Ovary (tissue), 9 donors: ENCODE data around the gene P2RY8. TPM values are rescaled to one million over a fixed set of nuclear protein-coding genes. Genes with fewer than 3 reads are reported as not detected.
"Not testable (repeated sequence)": the region's sequence is repeated elsewhere in the genome, so short reads cannot be mapped to it uniquely, and the experiment has no call there.

Experiments
- DNase-seq, 5 donors: peaks; one replicate each; pipeline ENCODE4 v3.0.0-alpha.2; 2019 to 2020
- H3K27ac ChIP-seq, 2 donors: fragments of 200-600 bp; one replicate each; pipeline versions ENCODE4 v1.5.1 to v1.8.0; 2019 to 2022
- H3K27me3 ChIP-seq: fragments of 200-600 bp; one replicate; pipeline ENCODE4 v1.8.0; 2022
- H3K36me3 ChIP-seq: fragments of 200-600 bp; sonication (generic); one replicate; pipeline ENCODE4 v1.5.1; 2019
- H3K4me1 ChIP-seq: one replicate; pipeline ENCODE4 v1.8.1; 2013; ENCODE audit warnings: mild to moderate bottlenecking, moderate library complexity; ENCODE audit not compliant: insufficient read depth
- H3K4me3 ChIP-seq: fragments of 200-600 bp; sonication (generic); one replicate; pipeline ENCODE4 v1.5.1; 2017
- H3K9me3 ChIP-seq, 2 donors: fragments of 200-600 bp in 1 of 2; sonication (generic) in 1 of 2; one replicate each; pipeline versions ENCODE4 v1.5.1 to v1.8.1; 2013 to 2019; ENCODE audit warnings: mild to moderate bottlenecking in 1 of 2, moderate library complexity in 1 of 2
- EP300 ChIP-seq: sonication (generic); formaldehyde crosslinking; IDR thresholded peaks from one replicate; pipeline ENCODE4 v1.6.1; 2017; ENCODE audit warnings: antibody characterized with exemption
- POLR2A ChIP-seq: fragments of 450-650 bp; IDR thresholded peaks from one replicate; pipeline ENCODE4 v1.6.1; 2017; ENCODE audit warnings: antibody characterized with exemption, mild to moderate bottlenecking, moderate library complexity
- WGBS, 3 donors: extraction: QIAGEN DNeasy Blood & Tissue Kit in 1 of 3; methylation state at CpG; one replicate each; pipeline versions ENCODE4 v1.1.5 to v1.1.7; 2013 to 2017; 5-methylcytosine and 5-hydroxymethylcytosine counted together
- intact Hi-C, 4 donors: fragments of 100-400 bp; cut with DNase I; formaldehyde crosslinking; loops; one replicate each; pipeline versions ENCODE4 v1.11.0 to v1.15.1; 2022 to 2023
- polyA plus RNA-seq, 2 donors: library from polyadenylated mRNA; stranded (reverse); fragments of 200-250 nt in 1 of 2; fragments of 350-450 nt in 1 of 2; fragmentation: Illumina TruSeq in 1 of 2; extraction: RNeasy Lipid Tissue Mini Kit (QIAGEN cat#74804) in 1 of 2; gene quantifications; one replicate each; pipeline ENCODE4 v1.2.3, GENCODE V29; 2013 to 2014
- total RNA-seq, 7 donors: library from RNA; depleted of rRNA in 2 of 7; stranded (reverse); fragments of >200 nt in 2 of 7; fragmentation: NEBNext Ultra II Directional in 3 of 7; extraction: Animal tissue kit (Norgen Biotek cat#: 25700) in 3 of 7; gene quantifications; one replicate each; pipeline versions ENCODE4 v1.1.0 to v1.2.4, GENCODE V29; 2016 to 2023
- TF ChIP-seq, protein P1 (sequence below), 3 donors: fragments of 450-650 bp in 2 of 3; fragments of 200-600 bp in 1 of 3; IDR thresholded peaks; one replicate each; pipeline versions ENCODE4 v1.5.1 to v1.8.0; 2016 to 2022; ENCODE audit warnings: antibody characterized with exemption in 3 of 3, mild to moderate bottlenecking in 1 of 3
- donor health status: DM: no; HTN: no; CAD: no; lungs with moderate emphysema.
- donor health status: DM: no; HTN: no; CAD: no.
- donor health status: Bipolar disorder and iron deficiency.
- donor health status: DM: yes; HTN: yes; CAD: no.
- donor health status: DM: no; HTN: no; CAD: no.
- donor health status: DM: yes; HTN: yes; CAD: no.

Gene P2RY8
- total and polyA plus RNA-seq, 9 donors = 0.48 to 1.4 (median 0.99) TPM

GRCh38 chrX:1430451-1430850, 106.5 kb downstream of the P2RY8 start:
- DNase-seq = peak in 1 of 5 donors; percentile 7
- no peaks in the 10 kb centered on the region for H3K36me3 ChIP-seq
- no peaks in the 10 kb centered on the region for H3K9me3 ChIP-seq
- intact Hi-C loops = no loop called here
- TF ChIP-seq EP300 = no peak
- no peaks in the 10 kb centered on the region for H3K4me1 ChIP-seq
- no peaks in the 10 kb centered on the region for H3K27me3 ChIP-seq
- no peak overlapping the region for H3K27ac ChIP-seq
- WGBS, 3 donors = 96 to 98% (median 97%) methylated on average over 10 of the region's 10 CpGs
- no peak overlapping the region for H3K4me3 ChIP-seq

DNA sequence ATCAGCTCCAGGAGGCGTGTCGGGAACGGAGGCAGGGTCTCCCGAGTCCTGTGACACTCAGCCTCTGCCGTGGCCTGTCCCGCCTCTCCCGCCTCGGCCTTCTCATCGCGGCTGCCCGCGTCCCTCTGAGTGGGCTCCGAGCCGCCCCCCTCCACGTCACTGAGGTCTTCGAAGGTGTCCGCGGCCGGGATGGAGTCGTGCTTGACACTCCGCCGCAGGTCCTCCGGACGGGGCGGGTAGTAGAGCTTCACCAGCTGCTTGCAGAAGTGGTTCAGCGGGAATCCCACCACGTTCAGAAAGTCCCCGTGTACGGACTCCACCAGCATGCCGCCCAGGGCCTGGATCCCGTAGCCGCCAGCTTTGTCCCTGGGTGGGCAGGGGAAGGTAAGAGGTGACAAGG, 109.2 kb downstream of the P2RY8 start:
- H3K4me1 ChIP-seq = no peaks in the 10 kb centered on the region
- no peaks in the 10 kb centered on the region for H3K27me3 ChIP-seq
- H3K9me3 ChIP-seq = no peaks in the 10 kb centered on the region
- H3K36me3 ChIP-seq = no peaks in the 10 kb centered on the region
- TF ChIP-seq EP300 (no peak), POLR2A (no peak)
- TF ChIP-seq, protein P1, sequence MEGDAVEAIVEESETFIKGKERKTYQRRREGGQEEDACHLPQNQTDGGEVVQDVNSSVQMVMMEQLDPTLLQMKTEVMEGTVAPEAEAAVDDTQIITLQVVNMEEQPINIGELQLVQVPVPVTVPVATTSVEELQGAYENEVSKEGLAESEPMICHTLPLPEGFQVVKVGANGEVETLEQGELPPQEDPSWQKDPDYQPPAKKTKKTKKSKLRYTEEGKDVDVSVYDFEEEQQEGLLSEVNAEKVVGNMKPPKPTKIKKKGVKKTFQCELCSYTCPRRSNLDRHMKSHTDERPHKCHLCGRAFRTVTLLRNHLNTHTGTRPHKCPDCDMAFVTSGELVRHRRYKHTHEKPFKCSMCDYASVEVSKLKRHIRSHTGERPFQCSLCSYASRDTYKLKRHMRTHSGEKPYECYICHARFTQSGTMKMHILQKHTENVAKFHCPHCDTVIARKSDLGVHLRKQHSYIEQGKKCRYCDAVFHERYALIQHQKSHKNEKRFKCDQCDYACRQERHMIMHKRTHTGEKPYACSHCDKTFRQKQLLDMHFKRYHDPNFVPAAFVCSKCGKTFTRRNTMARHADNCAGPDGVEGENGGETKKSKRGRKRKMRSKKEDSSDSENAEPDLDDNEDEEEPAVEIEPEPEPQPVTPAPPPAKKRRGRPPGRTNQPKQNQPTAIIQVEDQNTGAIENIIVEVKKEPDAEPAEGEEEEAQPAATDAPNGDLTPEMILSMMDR (IDR thresholded peaks at IDR 0.05) = no peak
- no peak overlapping the region for H3K27ac ChIP-seq
- 93 to 95% (median 94%) methylated on average over 32 of the region's 32 CpGs for WGBS, 3 donors
- peak in 1 of 5 donors; percentile 32 for DNase-seq
- intact Hi-C loops = no loop called here
- no peak overlapping the region for H3K4me3 ChIP-seq

DNA sequence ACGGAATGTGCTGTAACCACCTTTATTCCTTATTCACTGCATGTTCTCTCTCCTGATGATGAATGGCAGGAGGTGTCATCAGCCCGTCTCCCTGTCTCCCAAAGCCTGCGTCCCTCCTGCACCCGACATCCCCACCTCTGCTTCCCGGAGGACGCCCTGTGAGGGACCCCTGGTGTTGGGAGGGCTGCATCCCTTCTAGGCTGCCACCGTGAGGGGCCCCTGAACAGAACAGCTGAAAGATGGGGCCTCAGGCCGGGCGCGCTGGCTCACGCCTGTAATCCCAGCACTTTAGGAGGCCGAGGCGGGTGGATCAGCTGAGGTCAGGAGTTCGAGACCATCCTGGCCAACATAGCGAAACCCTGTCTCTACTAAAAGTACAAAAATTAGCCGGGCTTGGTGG, 110.7 kb downstream of the P2RY8 start:
- intact Hi-C loops, H3K27ac ChIP-seq, H3K9me3 ChIP-seq, H3K4me1 ChIP-seq, H3K4me3 ChIP-seq, H3K36me3 ChIP-seq, H3K27me3 ChIP-seq: not testable (repeated sequence)
- WGBS, 3 donors = 90 to 91% (median 91%) methylated on average over 16 of the region's 16 CpGs
- DNase-seq = peak in 1 of 5 donors; percentile 19

- DNase-seq = peak in 1 of 5 donors; percentile 5
- TF ChIP-seq, protein P1 (IDR thresholded peaks at IDR 0.05) = no peak
- no peak for TF ChIP-seq EP300
- TF ChIP-seq POLR2A = no peak
- Histone ChIP-seq H3K4me1 (no peaks in the 10 kb centered on the region), H3K27ac (no peak overlapping the region), H3K9me3 (peaks cover 0 to 4% of the 10 kb centered on the region in 2 donors), H3K27me3 (no peaks in the 10 kb centered on the region), H3K4me3 (no peak overlapping the region), H3K36me3 (no peaks in the 10 kb centered on the region)
- intact Hi-C loops = no loop called here
- WGBS, 3 donors = 78 to 89% (median 79%) methylated on average over 10 of the region's 10 CpGs
Observed at GRCh38 chrX:1425381-1425780, 111.6 kb downstream of the P2RY8 start.

DNA sequence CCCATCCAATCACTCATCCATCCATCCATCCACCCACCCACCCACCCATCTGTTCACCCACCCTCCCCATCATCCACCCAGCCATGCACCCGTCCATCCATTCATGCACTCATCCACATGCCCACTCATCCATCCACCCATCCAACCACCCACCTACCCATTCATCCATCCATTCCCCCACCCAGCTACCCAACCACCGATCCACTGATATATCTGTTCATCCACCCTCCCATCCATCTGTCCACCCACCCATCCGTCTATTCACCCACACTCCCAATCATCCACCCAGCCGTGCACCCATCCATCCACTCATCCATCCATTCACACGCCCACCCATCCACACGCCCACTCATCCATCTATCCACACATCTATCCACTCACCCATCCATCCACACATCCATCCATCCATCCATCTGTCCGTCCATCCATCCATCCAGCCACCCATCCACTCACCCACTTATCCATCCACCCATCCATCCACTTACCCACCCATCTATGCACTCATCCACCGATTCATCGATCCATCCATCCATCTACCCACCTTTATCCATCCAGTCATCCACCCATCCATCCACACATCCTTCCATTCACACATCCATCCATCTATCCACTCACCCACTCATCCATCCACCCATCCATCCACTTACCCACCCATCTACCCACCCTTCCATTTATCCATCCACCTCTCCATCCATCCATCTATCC, 112.7 kb downstream of the P2RY8 start:
- H3K9me3 ChIP-seq = peaks cover 0 to 4% of the 10 kb centered on the region in 2 donors
- 72 to 87% (median 73%) methylated on average over 9 of the region's 9 CpGs for WGBS, 3 donors
- no peaks in the 10 kb centered on the region for H3K36me3 ChIP-seq
- intact Hi-C loops = no loop called here
- DNase-seq = no peak
- no peaks in the 10 kb centered on the region for H3K4me1 ChIP-seq
- H3K4me3 ChIP-seq = no peak overlapping the region
- no peaks in the 10 kb centered on the region for H3K27me3 ChIP-seq
- no peak overlapping the region for H3K27ac ChIP-seq
- TF ChIP-seq, protein P1 (IDR thresholded peaks at IDR 0.05) = no peak
- TF ChIP-seq POLR2A (no peak), EP300 (no peak)
